Measurements from ENCODE around the gene SYT5. TPM values are rescaled to one million over a fixed set of nuclear protein-coding genes. Genes with fewer than 3 reads are reported as not detected.

Gene SYT5
- total and polyA plus RNA-seq, 2 of the 8 experiments (the other 6 are each of a cell fraction or from before 2014, with no cell fraction given): 0.35 to 0.67 TPM

- H3K36me3 ChIP-seq (ENCODE audit: control insufficient read depth in 2 of 4, insufficient read depth in 4 of 4, low read length in 3 of 4): no peaks in the 10 kb centered on the region
- H3K23me2 ChIP-seq (ENCODE audit: low read depth, low read length): peaks cover 16% of the 10 kb centered on the region; the same call in 1 of the 2 replicates
- no peak overlapping the region for H4K91ac ChIP-seq (replicated peaks; ENCODE audit: insufficient read length, low read length)
- H3K9me3 ChIP-seq (ENCODE audit: insufficient read depth in 2 of 2, low read depth in 1 of 2, low read length in 1 of 2): no peaks in the 10 kb centered on the region
- no peak overlapping the region for H3K14ac ChIP-seq (ENCODE audit: insufficient read length)
- WGBS, 2 experiments (ENCODE audit: extremely low coverage in 1 of 2, insufficient coverage in 1 of 2, insufficient read length in 1 of 2, insufficient replicate concordance in 2 of 2, low coverage in 1 of 2, low lambda C conversion rate in 2 of 2, missing lambda C conversion rate in 1 of 2): 78% methylated on average over 4 of the region's 4 CpGs; no CpG with 5 or more reads in 1 of the 2 experiments
- POLR2A ChIA-PET (ENCODE audit: partially characterized antibody): interaction anchor here (0.8 kb wide), 1 partner anchor 315 kb away, joined by 3 read pairs; no protein-coding TSS in a partner anchor
- H4K8ac ChIP-seq (ENCODE audit: extremely low read depth, insufficient read depth, low read length): no peak overlapping the region
- no peaks in the 10 kb centered on the region for H3K79me2 ChIP-seq (ENCODE audit: control insufficient read depth in 1 of 2, insufficient read depth in 2 of 2, low read length in 2 of 2)
- no peak overlapping the region for H3K56ac ChIP-seq (replicated peaks; ENCODE audit: insufficient read length, low read depth, low read length)
- DNase-seq (ENCODE audit: low read depth in 1 of 2, low spot score in 2 of 2): no peak
- H4K5ac ChIP-seq (ENCODE audit: insufficient read length, low read depth, low read length): no peak overlapping the region
- peaks cover 0 to 40% (median 18%) of the 10 kb centered on the region in 4 experiments; a peak in 5 of 7 replicates for H3K27me3 ChIP-seq (replicated peaks in 1 of 4; ENCODE audit: control insufficient read depth in 3 of 4, extremely low read depth in 1 of 4, insufficient read depth in 3 of 4, low read length in 3 of 4)
- no peak overlapping the region for H3K9ac ChIP-seq (replicated peaks in 1 of 4; ENCODE audit: extremely low read depth in 1 of 4, low read depth in 3 of 4, low read length in 3 of 4)
- no peak overlapping the region for H2AFZ ChIP-seq (ENCODE audit: low read length)
- H3K4me2 ChIP-seq (ENCODE audit: insufficient read depth in 1 of 2, low read depth in 2 of 2, low read length in 2 of 2): no peak overlapping the region
- no peak for TF ChIP-seq TBP (IDR thresholded peaks at IDR 0.05; ENCODE audit: low read depth, low read length)
- TF ChIP-seq NANOG (IDR thresholded peaks at IDR 0.05; ENCODE audit: insufficient read depth, low read depth, low read length, poor library complexity, severe bottlenecking): no peak
- no peak for TF ChIP-seq EZH2 (IDR thresholded peaks at IDR 0.05; ENCODE audit: low read depth, low read length, severe bottlenecking)
- no peak for TF ChIP-seq SRF (IDR thresholded peaks at IDR 0.05; ENCODE audit: low read depth, low read length)
- TF ChIP-seq MAX (IDR thresholded peaks at IDR 0.05): no peak
- no peak for TF ChIP-seq CEBPB (IDR thresholded peaks at IDR 0.05; ENCODE audit: low read depth, low read length)
- no peak for TF ChIP-seq SAP30 (IDR thresholded peaks at IDR 0.05; ENCODE audit: insufficient read depth, insufficient replicate concordance, low read length)
- TF ChIP-seq PHF8 (conservative IDR thresholded peaks at IDR 0.05; ENCODE audit: low read depth, low read length): no peak
- TF ChIP-seq CREB1 (IDR thresholded peaks at IDR 0.05): no peak
- no peak for TF ChIP-seq EGR1 (IDR thresholded peaks at IDR 0.05; ENCODE audit: borderline replicate concordance, low read depth, low read length)
- no peak overlapping the region for H2BK15ac ChIP-seq (ENCODE audit: low read length)
- no peak overlapping the region for H2AK5ac ChIP-seq (ENCODE audit: low read depth, low read length)
- H3K79me1 ChIP-seq (ENCODE audit: low read depth, low read length): no peaks in the 10 kb centered on the region
- no peak overlapping the region for H2BK20ac ChIP-seq (ENCODE audit: low read length)
- peaks cover 3 to 8% (median 5%) of the 10 kb centered on the region in 4 experiments; a peak in 6 of 7 replicates for H3K4me1 ChIP-seq (replicated peaks in 1 of 4; ENCODE audit: control insufficient read depth in 3 of 4, insufficient read depth in 4 of 4, low read length in 3 of 4)
- no peaks in the 10 kb centered on the region for H4K20me1 ChIP-seq (replicated peaks in 1 of 2; ENCODE audit: control insufficient read depth in 1 of 2, insufficient read depth in 2 of 2, low read length in 2 of 2)
- CTCF ChIA-PET (ENCODE audit: partially characterized antibody): interaction anchor here (0.8 to 2.3 kb wide), 8 partner anchors 9 to 535 kb away, joined by 3 to 14 read pairs (median 4); partner anchors contain the start of gene TNNI3
- no peak overlapping the region for H3K23ac ChIP-seq (ENCODE audit: insufficient read length)
- H2BK5ac ChIP-seq (ENCODE audit: low read depth, low read length): no peak overlapping the region
- no peak overlapping the region for H3K18ac ChIP-seq (ENCODE audit: extremely low read depth, low read length)
- H2BK12ac ChIP-seq (ENCODE audit: low read depth, low read length): no peak overlapping the region
- H3K4me3 ChIP-seq (ENCODE audit: extremely low read depth in 1 of 4, insufficient read depth in 2 of 4, low read depth in 3 of 4, low read length in 4 of 4): no peak overlapping the region
- H2BK120ac ChIP-seq (replicated peaks; ENCODE audit: low read depth, low read length): no peak overlapping the region
- H3K27ac ChIP-seq (ENCODE audit: low read depth, low read length): no peak overlapping the region
- H3K4ac ChIP-seq (replicated peaks; ENCODE audit: insufficient read length, low read depth, low read length): no peak overlapping the region
- FAIRE-seq: no peak
Observed at GRCh38 chr19:55169136-55169535, 11.0 kb downstream of the SYT5 start.

All from H1 (cell line).